ENCODE data around the gene ZP3. TPM values are rescaled to one million over a fixed set of nuclear protein-coding genes. Genes with fewer than 3 reads are reported as not detected.
"Not testable (repeated sequence)": the region's sequence is repeated elsewhere in the genome, so short reads cannot be mapped to it uniquely, and the experiment has no call there.

Gene ZP3
- total and polyA plus RNA-seq, 4 donors: 0.74 to 15.7 (median 3.4) TPM

DNA sequence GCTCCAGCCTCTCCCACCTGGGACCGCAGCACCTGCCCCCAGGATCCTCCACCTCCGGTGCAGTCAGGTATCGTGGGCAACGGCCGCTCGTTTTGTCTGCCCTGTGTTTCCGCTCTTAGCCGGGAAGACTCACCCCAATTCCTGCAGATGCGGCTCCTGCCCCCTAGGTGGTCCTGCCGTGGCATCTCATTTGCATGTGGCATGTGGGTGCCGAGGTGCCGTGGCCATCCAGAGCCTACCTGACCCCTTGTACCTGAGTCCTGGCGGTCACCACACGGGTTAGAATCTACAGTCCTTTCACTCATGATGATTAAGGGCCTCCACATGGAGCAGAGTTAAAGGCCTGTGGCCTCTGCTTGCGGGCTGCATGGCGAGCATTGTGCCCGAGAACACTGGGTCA lies 58.3 kb downstream of the ZP3 start:
- not testable (repeated sequence) for H3K4me1 ChIP-seq (ENCODE audit: control insufficient read depth in 5 of 5, insufficient read depth in 5 of 5, low read length in 5 of 5); ATAC-seq (ENCODE audit: insufficient read depth, low FRiP score); H3K27me3 ChIP-seq (ENCODE audit: control insufficient read depth in 3 of 3, insufficient read depth in 3 of 3, low read length in 2 of 3); H3K9ac ChIP-seq (ENCODE audit: insufficient read depth in 1 of 2, low read length in 2 of 2); H3K27ac ChIP-seq (ENCODE audit: low read depth in 1 of 2, low read length in 1 of 2); H3K4me3 ChIP-seq; H3K9me3 ChIP-seq (ENCODE audit: control insufficient read depth in 4 of 4, insufficient read depth in 3 of 4, low read length in 3 of 4); DNase-seq
- peaks cover 0 to 12% (median 2%) of the 10 kb centered on the region in 4 donors for H3K36me3 ChIP-seq (ENCODE audit: control insufficient read depth in 4 of 4, insufficient read depth in 4 of 4, low read length in 4 of 4)
- 97 to 100% methylated on average over 11 to 17 of the region's 17 CpGs for WGBS, 2 donors

DNA sequence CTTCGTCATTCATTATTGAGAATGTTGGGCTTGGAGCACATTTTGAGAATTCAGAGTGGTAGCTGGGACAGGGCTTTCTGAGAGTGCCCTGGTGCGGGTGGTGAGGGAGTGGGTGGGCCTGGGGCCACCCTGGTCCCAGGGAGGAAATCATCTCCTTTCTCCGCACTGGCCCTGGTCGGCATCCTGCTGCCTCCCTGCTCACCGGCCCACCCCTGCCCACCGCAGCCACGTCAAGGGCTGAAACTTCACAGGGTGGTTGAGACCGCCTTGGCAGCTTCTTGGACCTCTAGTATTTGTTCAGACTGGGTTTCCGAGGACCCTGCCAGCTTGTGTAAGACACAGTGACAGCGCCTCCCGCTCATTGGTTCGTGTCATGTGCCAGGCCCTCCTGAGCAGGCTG lies 59.7 kb downstream of the ZP3 start:
- not testable (repeated sequence) for H3K27me3 ChIP-seq (ENCODE audit: control insufficient read depth in 3 of 3, insufficient read depth in 3 of 3, low read length in 2 of 3); H3K9me3 ChIP-seq (ENCODE audit: control insufficient read depth in 4 of 4, insufficient read depth in 3 of 4, low read length in 3 of 4); H3K27ac ChIP-seq (ENCODE audit: low read depth in 1 of 2, low read length in 1 of 2); ATAC-seq (ENCODE audit: insufficient read depth, low FRiP score); DNase-seq; H3K4me3 ChIP-seq; H3K4me1 ChIP-seq (ENCODE audit: control insufficient read depth in 5 of 5, insufficient read depth in 5 of 5, low read length in 5 of 5); H3K9ac ChIP-seq (ENCODE audit: insufficient read depth in 1 of 2, low read length in 2 of 2)
- peaks cover 0 to 12% (median 2%) of the 10 kb centered on the region in 4 donors for H3K36me3 ChIP-seq (ENCODE audit: control insufficient read depth in 4 of 4, insufficient read depth in 4 of 4, low read length in 4 of 4)
- WGBS, 2 donors: 86 to 94% methylated on average over 4 to 8 of the region's 12 CpGs

DNA sequence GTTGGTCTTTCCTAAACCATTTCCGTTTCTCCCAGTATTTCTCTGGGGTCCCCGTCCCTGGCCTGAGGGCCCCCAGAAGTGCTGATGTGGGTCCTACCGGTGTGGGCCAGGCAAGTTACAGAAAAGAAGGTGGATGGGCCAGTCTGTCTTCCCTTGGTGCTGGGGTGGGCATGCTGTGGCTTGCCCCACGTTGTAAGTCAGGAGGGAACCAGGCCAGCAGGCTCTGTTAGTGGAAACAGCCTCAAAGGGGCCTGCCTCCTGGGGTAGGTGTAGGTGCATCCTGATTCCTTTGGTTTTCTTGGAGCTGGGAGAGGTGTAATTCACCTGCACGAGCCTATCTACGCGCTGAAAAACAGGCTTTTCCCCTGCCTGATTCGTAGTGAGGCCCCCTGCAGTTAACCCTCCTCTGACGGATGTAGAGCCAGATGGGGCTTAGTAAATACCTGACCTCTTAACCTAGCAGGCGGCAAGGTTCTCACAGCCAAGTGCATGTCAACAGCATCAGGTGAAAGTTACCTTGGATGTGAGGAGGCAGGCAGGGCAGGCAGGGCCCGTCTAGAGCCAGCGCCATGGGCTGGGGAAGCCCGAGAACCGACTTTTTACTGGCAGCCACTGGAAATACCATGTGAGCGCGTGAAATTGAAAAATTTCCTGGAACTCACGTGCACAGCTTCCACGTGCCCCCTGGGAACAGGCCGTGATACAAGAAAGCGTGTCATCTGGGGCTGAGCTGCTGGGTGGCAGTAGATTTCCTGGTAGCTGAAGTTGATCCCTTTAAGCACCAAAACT lies 61.3 kb downstream of the ZP3 start:
- 68 to 82% methylated on average over 5 of the region's 20 CpGs for WGBS, 2 donors

DNA sequence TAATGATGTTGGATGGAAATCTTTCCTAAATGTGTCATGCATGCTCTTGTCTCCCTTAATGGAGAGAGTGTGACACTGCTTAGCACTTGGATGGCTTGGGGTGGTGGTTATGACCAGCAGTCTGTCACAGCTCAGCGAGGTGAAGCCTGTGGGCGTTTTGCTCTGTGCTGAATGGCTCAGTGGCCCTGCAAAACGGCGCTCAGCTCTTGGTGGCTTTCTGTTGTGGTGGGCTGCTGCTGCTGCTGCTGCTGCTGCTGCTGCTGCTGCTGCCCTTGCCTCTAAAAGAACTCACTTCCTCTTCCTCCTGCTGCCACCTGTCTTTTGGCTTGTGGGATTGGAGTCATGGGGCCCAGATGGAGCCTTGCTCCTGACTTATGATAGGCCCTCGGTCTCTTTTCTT lies 61.9 kb downstream of the ZP3 start:
- peak; percentile 63 for ATAC-seq (ENCODE audit: insufficient read depth, low FRiP score)
- WGBS, 2 donors: 70% methylated on average over 2 of the region's 5 CpGs; no CpG with 5 or more reads in 1 of the 2 donors
- not testable (repeated sequence) for H3K27me3 ChIP-seq (ENCODE audit: control insufficient read depth in 3 of 3, insufficient read depth in 3 of 3, low read length in 2 of 3); H3K4me3 ChIP-seq; H3K9me3 ChIP-seq (ENCODE audit: control insufficient read depth in 4 of 4, insufficient read depth in 3 of 4, low read length in 3 of 4); H3K9ac ChIP-seq (ENCODE audit: insufficient read depth in 1 of 2, low read length in 2 of 2); H3K27ac ChIP-seq (ENCODE audit: low read depth in 1 of 2, low read length in 1 of 2); DNase-seq; H3K36me3 ChIP-seq (ENCODE audit: control insufficient read depth in 4 of 4, insufficient read depth in 4 of 4, low read length in 4 of 4); H3K4me1 ChIP-seq (ENCODE audit: control insufficient read depth in 5 of 5, insufficient read depth in 5 of 5, low read length in 5 of 5)

More for the DNA sequence above, 61.3 kb downstream of the ZP3 start:
- not testable (repeated sequence) for H3K27ac ChIP-seq (ENCODE audit: low read depth in 1 of 2, low read length in 1 of 2); DNase-seq; H3K36me3 ChIP-seq (ENCODE audit: control insufficient read depth in 4 of 4, insufficient read depth in 4 of 4, low read length in 4 of 4); ATAC-seq (ENCODE audit: insufficient read depth, low FRiP score); H3K27me3 ChIP-seq (ENCODE audit: control insufficient read depth in 3 of 3, insufficient read depth in 3 of 3, low read length in 2 of 3); H3K9me3 ChIP-seq (ENCODE audit: control insufficient read depth in 4 of 4, insufficient read depth in 3 of 4, low read length in 3 of 4); H3K4me1 ChIP-seq (ENCODE audit: control insufficient read depth in 5 of 5, insufficient read depth in 5 of 5, low read length in 5 of 5); H3K4me3 ChIP-seq; H3K9ac ChIP-seq (ENCODE audit: insufficient read depth in 1 of 2, low read length in 2 of 2)

DNA sequence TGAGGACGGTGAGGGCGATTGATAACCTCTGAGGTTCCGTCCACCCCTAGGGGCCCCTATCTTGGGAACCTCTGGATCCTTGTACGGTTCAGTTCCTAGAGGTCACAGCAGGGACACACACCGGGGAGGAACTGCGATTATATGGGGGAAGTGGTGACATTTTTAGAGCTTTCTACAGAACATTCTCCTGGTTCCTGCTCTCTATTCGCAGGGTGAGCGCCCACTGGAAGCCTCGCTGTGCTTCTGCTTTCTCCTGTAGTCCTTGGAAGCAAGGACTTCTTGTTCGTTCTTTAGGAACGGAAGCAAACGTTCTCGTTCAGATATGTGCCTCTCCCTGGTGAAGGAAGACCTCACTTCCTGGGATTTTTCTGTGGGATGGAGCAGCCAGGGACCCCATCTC lies 63.2 kb downstream of the ZP3 start:
- not testable (repeated sequence) for H3K36me3 ChIP-seq (ENCODE audit: control insufficient read depth in 4 of 4, insufficient read depth in 4 of 4, low read length in 4 of 4); ATAC-seq (ENCODE audit: insufficient read depth, low FRiP score); H3K27me3 ChIP-seq (ENCODE audit: control insufficient read depth in 3 of 3, insufficient read depth in 3 of 3, low read length in 2 of 3); DNase-seq; H3K4me1 ChIP-seq (ENCODE audit: control insufficient read depth in 5 of 5, insufficient read depth in 5 of 5, low read length in 5 of 5); H3K27ac ChIP-seq (ENCODE audit: low read depth in 1 of 2, low read length in 1 of 2); H3K9ac ChIP-seq (ENCODE audit: insufficient read depth in 1 of 2, low read length in 2 of 2); H3K9me3 ChIP-seq (ENCODE audit: control insufficient read depth in 4 of 4, insufficient read depth in 3 of 4, low read length in 3 of 4); H3K4me3 ChIP-seq
- WGBS, 2 donors: 47 to 77% methylated on average over 6 to 8 of the region's 13 CpGs

Other genes with a start within 250 kb of the ZP3 start
- under 1 TPM; 0.14 to 0.83 TPM for gene SRRM3, start 223.1 kb upstream of the ZP3 start, total RNA-seq
- gene SRRM3, start 223.1 kb upstream of the ZP3 start, polyA plus RNA-seq: under 1 TPM; 0.56 to 0.71 TPM
- 100 to 1,000 TPM in 1 of 2 donors, 10 to 100 TPM in 1; 89.6 to 529 TPM for gene HSPB1, start 122.3 kb upstream of the ZP3 start, total RNA-seq
- gene HSPB1, start 122.3 kb upstream of the ZP3 start, polyA plus RNA-seq: 100 to 1,000 TPM; 336 to 376 TPM
- gene YWHAG, start 66.0 kb upstream of the ZP3 start, total RNA-seq: 100 to 1,000 TPM in 1 of 2 donors, 10 to 100 TPM in 1; 74.4 to 123 TPM
- gene YWHAG, start 66.0 kb upstream of the ZP3 start, polyA plus RNA-seq: 10 to 100 TPM; 34.3 to 91.4 TPM
- gene SSC4D, start 15.3 kb upstream of the ZP3 start, total RNA-seq: 1 to 10 TPM in 1 of 2 donors, under 1 TPM in 1; 0.28 to 2.1 TPM
- 1 to 10 TPM; 1.8 to 1.9 TPM for gene SSC4D, start 15.3 kb upstream of the ZP3 start, polyA plus RNA-seq
- gene DTX2, start 36.8 kb downstream of the ZP3 start, total RNA-seq: 10 to 100 TPM; 18.5 to 55.3 TPM
- gene DTX2, start 36.8 kb downstream of the ZP3 start, polyA plus RNA-seq: 10 to 100 TPM; 39.5 to 44.2 TPM
- gene UPK3B, start 85.6 kb downstream of the ZP3 start, total RNA-seq: 10 to 100 TPM in 1 of 2 donors, 1 to 10 TPM in 1; 3.6 to 12.4 TPM
- gene UPK3B, start 85.6 kb downstream of the ZP3 start, polyA plus RNA-seq: 10 to 100 TPM in 1 of 2 donors, 1 to 10 TPM in 1; 4.7 to 24.3 TPM
- under 1 TPM in 1 of 2 donors, not detected in 1; 0.28 TPM for gene SPDYE16, start 118.3 kb downstream of the ZP3 start, total RNA-seq
- gene SPDYE16, start 118.3 kb downstream of the ZP3 start, polyA plus RNA-seq: under 1 TPM; 0.14 to 0.18 TPM
- 10 to 100 TPM in 1 of 2 donors, 1 to 10 TPM in 1; 7.8 to 25.8 TPM for gene POMZP3, start 202.3 kb downstream of the ZP3 start, total RNA-seq
- 10 to 100 TPM in 1 of 2 donors, 1 to 10 TPM in 1; 6.8 to 11.6 TPM for gene POMZP3, start 202.3 kb downstream of the ZP3 start, polyA plus RNA-seq

All from lung (tissue), 10 donors.